Left lobe of liver (tissue), 2 donors: ENCODE measurements around the gene PGAP6. TPM values are rescaled to one million over a fixed set of nuclear protein-coding genes. Genes with fewer than 3 reads are reported as not detected.
A peak's percentile ranks its signal among the peaks of the same experiment; 100 is the strongest.
"Not testable (repeated sequence)": the region's sequence is repeated elsewhere in the genome, so short reads cannot be mapped to it uniquely, and the experiment has no call there.

Source experiments
- ATAC-seq: fragments of 200-7000 bp; cut with Tn5 transposase; one replicate; pipeline ENCODE4 v1.9.1; 2020; ENCODE audit warnings: mild to moderate bottlenecking, moderate library complexity
- DNase-seq: peaks from one replicate; pipeline ENCODE4 v3.0.0-alpha.2; 2020; ENCODE audit warnings: low spot score
- total RNA-seq: library from RNA; stranded (reverse); gene quantifications from one replicate; pipeline ENCODE4 v1.2.1, GENCODE V29; 2021
- donor health status: DM: no; HTN: no; CAD: no; lungs with moderate emphysema.
- donor health status: DM: no; HTN: yes; CAD: no.

Gene PGAP6
- total RNA-seq, 1 donor from 2014 or later: 32.6 TPM

DNA sequence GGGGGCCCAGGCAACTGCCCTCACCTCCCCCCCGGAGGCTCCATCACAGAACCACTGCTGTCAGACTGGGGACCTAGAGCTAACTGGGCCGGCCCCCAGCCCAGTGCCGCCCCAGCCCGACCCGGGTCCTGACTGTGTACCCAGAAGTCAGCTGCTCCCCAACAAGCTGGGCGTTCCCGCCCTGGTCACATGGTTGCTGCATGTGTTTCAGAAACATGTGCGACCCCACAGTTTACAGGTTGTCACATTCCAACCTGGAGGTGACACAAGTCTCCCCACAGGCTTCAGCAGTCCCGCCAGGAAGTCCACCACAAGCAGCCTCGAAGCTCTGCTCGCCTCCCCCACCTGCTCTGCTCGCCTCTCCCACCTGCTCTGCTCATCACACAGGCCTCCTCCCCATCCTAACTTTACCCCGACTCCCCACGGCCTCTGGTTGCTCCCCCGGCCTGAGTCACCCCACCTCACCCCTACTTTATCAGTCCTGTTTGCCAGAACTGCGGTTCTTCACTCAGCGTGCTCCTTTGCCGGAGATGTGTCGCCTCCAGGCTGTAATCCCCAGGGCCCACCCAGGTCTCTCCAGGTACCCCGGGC, 12.4 kb downstream of the PGAP6 start:
- no peak for DNase-seq
- no peak for ATAC-seq

DNA sequence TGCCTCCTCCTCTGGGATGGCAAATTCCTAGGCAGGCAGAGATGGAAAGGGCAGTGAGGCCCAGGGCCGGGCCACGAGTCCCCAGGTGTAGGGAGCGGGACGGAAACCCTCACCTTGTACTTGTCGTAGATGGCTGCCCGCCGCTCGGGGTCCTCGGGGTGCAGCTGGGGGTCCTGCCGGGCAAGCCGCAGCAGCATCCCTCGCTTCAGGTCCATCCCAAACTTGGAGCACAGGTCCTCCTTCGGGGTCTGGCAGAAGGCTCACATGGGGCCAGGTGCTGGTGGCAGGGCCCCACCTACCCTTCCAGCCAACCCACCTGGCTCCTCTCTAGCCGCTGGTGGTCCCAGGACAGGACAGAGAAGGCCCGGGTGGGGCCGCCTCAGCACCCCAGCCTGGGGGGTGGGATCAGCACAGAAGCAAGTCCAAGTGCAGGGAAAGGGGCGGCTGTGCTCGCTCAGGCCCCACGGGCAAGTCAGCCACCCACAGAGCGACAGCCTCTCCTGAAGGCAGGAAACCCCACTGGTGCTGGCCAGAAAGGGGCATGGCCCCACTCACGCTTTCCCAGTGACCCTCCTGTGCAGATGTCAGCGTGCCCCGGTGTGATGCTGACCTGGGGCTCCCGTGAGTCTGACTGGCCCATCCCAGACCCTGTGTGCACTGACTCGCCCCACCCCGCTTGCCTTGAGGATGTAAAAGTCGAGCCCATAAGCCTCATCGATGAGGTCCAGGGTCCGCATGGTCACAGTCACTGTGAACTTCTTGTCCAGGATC, 13.2 kb downstream of the PGAP6 start:
- ATAC-seq (no peak), DNase-seq (no peak)

DNA sequence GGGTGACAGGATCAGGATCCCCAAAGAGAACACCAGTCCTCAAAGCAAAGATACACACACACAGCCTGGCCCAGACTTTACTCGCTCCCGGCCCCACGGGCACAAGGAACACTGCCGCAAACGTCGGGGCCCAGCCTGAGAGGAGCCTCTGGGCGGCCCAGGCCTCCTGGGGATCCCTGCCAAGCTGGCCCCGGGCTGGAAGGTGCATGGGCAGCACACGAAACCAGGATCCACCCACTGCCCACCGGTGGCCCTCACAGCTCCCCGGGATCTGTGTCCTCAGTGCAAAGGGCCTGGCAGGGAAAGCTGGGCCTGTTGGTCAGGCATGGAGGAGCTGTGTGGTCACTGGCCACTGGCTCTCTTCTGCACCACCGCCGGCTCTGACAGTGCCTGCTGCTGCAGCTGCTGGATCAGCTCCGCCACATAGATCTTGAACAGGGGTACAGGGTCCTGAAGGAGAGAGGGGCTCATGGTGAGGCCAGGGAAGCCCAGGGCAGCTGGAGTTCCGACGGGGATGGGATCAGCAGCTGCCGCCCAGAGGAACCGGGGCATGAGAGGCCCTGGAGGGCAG, 14.4 kb downstream of the PGAP6 start:
- no peak for DNase-seq
- ATAC-seq: no peak

DNA sequence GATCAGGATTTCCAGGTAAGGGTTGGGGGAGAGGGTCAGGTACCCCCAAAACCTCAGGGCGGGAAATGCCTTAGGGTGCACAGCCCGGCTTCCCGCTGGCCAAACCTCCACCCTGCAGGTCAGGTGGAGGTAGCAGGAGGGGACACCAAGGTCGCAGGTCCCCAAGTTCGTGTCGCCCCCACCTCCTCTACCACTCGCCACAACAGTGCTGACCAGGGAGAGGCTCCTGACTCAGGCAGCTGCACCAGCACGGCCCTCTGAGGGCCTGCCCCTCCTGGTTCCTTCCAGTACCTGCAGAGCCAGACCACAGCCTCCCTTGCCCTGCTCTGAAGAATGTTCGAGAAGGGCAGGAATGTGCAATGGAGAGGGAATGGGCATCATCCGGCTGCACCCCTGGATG, 15.3 kb downstream of the PGAP6 start:
- ATAC-seq (no peak), DNase-seq (no peak)

DNA sequence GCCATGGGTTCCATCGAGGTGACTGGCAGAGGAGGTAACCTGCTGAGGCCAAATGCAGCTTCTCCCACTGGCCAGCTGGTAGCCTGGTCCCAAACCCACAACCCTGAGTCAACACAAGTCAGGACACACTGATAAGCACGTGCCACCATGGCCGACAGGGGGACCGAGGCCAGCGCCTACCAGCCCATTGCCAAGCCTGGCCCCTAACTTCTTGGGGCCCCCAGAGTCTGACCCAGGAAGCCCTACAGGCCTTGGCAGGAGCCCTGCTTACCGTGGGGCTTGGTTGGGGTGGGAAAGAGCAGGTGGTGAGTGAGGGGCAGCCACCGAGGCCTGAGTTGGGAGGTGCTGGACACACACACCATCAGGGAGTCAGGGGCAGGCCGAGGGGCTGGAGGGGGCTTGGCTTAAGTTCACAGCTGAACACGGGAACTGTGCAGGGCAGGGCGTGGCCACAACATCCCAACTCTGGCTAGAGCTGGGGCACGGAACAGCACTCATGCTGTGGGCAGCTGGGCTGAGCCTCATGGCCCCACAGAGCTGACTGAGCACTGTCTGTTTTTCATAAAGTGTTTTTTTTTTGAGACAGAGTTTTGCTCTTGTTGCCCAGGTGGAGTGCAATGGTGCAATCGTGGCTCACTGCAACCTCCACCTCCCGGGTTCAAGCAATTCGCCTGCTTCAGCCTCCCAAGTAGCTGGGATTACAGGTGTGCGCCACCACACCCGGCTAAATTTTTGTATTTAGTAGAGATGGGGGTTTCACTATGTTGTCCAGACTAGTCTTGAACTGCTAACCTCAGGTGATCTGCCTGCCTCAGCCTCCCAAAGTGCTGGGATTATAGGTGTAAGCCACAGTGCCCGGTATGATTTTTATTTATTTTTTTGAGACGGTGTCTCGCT, 16.9 kb downstream of the PGAP6 start:
- no peak for DNase-seq
- no peak for ATAC-seq

DNA sequence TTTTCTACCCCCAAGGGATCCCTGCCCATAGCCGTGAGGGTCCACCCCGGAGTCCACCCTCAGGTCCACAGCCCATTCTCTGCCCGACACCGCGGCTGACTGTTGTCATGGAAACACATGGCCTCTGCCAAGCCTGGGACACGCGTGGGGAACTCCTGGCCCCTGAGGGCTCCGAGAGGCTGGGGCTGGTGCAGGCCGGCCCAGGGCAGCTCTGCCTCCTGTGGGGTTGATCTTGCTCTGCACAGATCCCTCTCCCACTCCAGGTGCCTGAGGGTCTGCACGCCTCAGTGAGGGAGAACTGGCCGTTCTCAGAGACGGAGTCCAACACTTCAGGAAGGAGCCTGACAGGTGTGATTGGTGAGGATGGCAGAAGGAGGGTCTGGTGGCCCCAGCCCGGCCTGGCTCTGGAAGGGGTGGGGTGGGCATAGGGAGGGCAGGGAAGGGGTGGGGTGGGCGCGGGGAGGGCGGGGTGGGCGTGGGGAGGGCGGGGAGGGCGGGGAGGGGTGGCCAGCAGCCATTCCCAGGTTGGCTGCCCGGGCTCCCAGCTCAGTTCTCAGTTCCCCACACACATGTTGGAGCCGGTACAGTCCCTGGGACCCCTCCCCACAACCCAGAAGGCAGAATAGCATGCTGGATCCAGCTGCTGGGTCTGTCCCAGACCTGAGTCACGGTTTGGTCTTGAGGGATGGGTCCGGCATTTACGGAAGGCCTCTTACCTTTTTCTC, 17.9 kb downstream of the PGAP6 start:
- DNase-seq: no peak
- no peak for ATAC-seq

DNA sequence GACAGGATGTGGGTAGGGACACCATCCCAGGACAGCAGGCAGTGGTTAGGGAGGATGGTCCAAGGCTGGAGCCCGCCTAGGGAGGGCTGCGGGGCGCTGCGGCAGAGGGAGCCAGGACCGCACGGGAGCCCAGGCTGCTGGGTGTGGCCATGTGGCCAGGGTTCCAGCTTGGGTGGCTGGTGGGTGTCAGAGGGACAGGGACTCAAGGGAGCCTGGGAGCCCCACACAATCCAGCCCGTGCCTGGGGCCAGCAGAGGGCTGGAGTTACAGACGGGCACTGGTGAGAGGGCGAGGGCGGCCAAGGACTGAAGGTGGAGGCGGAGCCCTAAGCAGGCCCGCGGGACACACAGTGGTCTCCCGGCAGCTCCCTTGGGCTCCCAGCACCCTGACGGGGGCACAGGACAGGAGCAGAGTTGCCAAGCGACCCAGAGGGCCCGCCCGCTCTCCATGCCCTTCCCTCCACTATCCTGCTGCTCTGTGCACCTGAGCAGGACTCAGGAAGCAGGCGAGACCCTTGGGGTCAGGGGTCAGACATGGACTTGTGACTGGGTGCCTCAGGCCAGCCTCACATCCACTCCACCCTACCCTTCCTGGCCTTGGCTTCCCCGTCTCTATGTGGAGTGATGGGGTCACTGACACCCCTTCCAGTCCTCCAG, 18.5 kb downstream of the PGAP6 start:
- no peak for ATAC-seq
- DNase-seq: no peak

DNA sequence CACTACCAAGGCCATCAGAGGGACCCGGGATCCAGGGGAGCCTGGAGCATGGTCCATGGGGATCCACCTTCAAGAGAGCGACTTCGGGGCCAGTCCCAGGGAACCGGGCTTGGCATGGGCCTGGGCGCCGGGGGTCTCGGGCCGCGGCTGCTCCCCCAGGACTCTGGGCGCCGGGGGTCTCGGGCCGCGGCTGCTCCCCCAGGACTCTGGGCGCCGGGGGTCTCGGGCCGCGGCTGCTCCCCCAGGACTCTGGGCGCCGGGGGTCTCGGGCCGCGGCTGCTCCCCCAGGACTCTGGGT, 19.1 kb downstream of the PGAP6 start:
- ATAC-seq, DNase-seq: not testable (repeated sequence)

DNA sequence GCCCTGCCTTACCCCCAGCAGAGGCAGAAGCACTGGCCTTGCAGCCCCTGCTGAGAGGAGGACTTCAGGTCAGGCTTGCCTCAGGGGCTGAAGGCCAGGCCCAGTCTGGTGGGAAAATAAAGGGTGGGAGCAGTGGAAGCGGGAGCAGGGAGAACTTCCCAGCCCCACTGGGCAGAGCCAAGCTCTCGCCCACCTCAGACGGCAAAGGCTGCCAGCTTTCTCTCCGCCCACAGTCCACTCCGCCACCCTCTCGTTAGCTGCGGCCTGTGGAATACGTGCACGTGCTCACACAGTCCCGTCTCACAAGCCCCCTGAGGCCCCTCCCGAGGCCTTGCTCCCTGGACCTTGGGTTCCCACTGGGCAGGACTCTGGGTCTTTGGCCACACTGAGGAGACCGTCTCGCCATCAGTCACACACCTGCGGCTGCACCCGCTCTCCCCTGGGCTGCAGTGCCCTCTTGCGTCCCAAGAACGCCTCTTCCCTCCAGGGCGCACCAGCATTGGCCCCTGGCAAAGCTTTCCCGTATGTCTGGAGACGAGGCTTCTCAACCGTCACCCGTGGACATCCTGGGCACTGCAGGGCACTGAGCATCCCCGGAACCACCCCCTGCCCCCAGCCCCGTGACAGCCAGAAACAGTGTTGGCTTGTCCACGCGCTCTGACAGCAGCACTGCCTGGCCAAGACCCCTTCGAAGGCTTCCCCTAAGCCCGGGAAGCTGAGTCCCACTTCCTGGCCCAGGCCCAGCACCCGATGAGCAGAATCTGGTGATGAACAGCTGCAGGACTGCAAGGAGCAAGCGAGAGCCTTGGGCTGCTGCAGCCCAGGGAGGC, 19.7 kb downstream of the PGAP6 start:
- ATAC-seq: peak; percentile 91
- peak; percentile 73 for DNase-seq

DNA sequence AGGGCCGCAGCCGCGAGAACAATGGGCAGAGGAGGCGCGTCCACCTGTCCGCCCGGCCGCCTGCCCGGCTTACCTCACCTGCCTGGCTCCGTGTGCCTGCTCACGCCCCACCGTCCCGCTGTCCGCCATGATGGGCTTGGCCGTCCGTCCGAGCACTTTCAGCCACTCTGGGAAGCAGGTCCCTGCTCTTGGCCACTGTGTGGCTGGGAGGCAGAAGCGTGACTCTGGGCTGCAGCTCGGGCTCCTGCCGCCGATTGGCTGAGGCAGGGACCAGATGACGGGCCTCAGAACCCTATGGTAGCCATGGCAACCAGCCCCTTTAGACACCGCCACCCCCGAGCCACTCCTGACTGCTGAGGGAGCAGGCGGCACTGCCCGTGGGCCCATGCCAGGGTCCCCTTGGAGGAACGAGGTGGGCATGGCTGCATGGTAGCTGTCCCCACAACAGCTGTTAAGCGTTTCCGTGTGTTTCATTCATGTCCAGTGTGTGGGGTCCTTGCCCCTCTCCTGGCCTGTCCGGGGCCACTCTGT, 20.4 kb downstream of the PGAP6 start:
- no peak for ATAC-seq
- DNase-seq: peak; percentile 44

DNA sequence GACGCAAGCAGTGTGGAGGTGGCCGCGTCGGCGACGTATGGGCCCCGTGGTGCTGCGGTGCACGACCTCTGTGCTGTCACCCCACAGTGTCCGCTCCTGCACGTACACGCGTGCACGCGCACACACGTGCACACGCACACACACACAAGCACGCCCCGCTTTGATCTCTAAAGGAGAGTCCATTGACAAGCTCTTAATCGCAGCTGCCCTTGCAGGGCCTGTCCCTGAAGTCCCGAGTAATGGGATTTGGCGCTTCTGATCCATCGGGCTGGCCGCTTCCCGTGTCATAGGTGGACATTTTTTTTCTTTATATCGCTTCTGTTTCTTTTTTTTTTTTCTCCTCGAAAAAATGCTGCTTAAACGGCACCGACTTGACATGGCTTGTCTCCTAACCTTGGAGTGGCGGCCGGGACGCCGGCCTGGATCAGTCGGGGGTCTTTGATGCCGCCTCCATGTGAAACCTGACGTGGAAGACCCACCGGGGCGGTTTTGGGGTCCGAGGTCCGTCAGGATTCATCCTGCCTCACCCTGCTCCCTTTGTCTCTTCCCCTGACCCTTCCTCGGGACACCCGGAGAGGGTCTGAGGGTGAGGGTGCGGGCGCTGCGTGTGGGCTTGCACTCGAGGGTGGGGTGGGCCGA, 21.0 kb downstream of the PGAP6 start:
- ATAC-seq: no peak

DNA sequence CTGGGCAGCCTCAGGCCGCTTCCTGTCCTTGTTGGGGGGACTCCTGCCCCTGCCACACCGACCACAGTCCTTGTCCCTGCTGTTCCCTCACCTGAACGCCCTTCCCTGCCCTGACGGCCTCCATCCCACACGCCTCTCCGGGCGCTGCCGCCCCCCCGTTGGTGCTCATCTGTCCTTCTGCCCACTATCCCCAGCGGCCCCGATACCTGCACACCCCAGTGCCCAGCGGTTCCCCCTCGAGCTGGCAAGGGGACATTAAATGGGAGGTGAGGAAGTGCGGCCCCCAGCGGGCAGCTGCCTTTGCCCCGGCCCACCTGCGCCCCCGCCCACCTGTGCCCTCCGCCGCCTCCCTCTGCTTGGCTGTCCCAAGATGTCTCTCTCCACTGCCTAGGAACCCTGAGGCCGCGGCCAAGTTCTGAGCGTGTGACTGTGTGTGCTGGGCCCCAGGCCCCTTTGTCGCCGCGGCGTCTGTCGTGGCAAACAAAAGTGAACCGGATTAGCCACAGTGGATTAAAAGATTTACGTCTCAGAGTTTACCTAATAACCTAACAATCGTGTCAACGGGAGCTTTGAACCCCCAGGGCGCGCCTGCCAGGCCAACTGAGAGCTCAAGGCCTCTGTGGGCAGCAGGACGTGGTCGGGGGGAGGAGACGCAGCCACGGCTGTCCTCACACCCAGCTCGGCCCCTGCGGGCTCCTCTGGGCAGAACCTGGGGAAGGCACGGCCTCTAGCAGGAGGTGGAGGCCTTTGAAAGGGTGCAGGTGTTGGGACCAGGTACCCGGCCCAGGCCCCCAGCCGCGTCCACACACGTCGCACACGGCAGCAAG, 21.7 kb downstream of the PGAP6 start:
- ATAC-seq (no peak), DNase-seq (no peak)

More for the DNA sequence above, 21.0 kb downstream of the PGAP6 start:
- no peak for DNase-seq

DNA sequence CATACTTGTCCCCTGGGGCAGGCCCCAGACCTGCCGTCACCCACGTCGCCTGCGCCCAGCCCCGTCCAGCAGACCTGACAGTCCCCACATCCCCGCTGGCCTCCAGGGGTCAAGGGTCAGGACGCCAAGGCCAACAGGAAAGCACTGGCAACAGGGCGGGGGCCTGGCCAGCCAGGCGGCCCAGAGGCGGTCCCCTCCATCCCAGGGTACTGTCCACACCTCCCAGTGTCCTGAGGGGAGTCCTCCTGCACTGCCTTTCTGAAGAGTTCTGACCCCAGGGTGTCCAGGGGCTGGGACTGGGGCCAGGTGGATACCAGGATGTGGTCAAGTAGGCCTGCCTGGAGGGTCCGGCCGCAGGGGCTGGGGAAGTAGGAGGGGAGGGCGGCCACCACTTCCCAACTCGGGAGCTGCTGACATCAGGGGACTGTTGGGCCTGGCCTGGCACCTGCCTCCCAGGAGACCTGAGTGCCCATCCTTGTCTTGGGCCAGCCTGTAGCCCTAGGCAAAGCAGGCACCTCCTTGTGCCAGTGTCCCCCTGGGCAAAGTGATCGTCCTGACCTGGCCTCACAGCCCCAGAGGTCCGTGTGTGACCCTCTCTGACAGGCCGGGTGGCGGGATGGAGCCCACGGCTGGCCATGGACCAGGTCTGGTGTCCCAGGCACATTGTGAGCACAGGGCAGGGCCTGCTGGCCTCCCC, 22.6 kb downstream of the PGAP6 start:
- ATAC-seq (no peak), DNase-seq (peak; percentile 47)

DNA sequence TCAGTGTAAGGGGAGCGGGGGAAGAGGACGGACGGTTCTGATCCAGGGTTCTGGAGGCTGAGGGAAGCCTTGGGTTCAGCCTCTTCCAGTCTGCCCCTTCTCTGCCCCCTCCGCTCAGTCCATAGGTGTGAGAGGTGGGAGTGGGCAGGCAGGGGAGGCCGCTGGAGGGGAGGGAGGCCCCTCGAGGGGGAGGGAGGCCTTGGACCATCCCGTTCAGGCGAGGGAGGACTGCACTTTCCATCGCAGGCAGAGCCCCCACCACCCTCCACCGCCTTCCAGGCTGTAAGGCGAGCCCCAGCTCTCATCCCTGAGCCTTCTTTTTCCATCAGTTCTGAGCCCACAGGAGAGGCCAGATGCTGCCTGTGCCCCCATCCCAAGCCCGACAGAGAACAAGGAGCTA, 25.0 kb downstream of the PGAP6 start:
- DNase-seq: no peak
- ATAC-seq: no peak

DNA sequence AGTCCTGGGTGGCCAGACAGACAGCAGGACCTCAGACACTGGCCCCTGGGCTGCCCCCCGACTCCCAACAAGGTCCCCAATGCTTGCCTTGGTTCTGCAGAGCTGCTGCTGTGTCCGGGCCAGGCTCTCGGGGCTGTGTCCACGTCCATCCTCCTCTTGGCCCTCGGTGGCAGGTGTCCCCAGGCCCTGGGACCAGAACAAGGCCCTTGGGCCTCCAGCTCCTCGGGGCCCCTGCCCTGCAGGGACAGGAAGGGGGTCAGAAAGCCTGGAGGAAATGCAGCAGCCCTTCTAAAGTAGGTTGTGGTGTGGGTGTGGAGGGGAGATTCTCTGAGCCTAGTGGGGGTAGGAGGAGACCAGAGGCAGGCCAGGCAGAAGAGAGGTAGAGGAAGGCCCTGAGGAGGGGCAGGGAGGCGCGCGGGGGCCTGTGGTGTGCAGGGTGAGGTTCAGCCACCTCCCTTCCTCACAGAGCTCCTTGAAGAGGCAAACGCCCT, 26.8 kb downstream of the PGAP6 start:
- no peak for DNase-seq
- ATAC-seq: no peak

DNA sequence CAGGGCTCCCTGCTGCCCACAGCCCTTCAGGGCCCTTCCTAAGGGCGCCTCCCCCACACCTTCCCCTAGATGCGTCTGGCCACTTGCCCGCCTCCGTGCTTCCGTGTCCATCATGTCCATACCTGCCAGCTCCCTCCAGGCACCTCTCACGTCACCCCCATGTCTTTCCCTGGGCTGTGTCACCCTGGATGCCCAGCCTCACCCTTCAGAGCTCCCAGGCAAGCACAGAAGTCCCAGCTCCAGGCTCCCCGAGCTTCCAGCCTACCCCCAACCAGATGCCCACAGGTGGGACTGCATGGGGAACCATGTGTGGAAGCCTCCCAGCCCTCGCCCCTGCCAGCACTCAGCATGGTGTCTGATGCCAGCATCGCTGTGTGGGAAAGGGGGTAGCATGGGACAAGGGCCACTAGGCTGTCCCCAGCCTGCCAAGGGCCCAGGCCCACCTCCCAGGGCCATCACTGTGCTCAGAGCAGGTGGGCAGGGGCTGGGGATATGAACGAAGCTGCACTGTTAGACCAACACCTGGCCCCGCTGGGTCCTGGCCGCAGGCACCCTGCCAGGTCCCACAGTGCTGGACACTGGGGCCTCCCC, 27.4 kb downstream of the PGAP6 start:
- peak; percentile 50 for DNase-seq
- no peak for ATAC-seq
